ENCODE data around the gene EBF3.

The EBF3 gene

GRCh38 chr10:129850790-129851189 is 113.3 kb downstream of the EBF3 start:
- no peak for DNase-seq

GRCh38 chr10:129850316-129850715 is 113.8 kb downstream of the EBF3 start:
- no peak for DNase-seq

- DNase-seq, result no peak
Measured at GRCh38 chr10:129849853-129850252, 114.2 kb downstream of the EBF3 start.

GRCh38 chr10:129849452-129849750 is 114.7 kb downstream of the EBF3 start:
- no peak for DNase-seq

GRCh38 chr10:129848696-129849451 is 115.2 kb downstream of the EBF3 start:
- no peak for DNase-seq

GRCh38 chr10:129847741-129848483 is 116.2 kb downstream of the EBF3 start:
- DNase-seq, result no peak

- no peak for DNase-seq
Measured at GRCh38 chr10:129846991-129847391, 117.1 kb downstream of the EBF3 start.

GRCh38 chr10:129845111-129845753 is 118.8 kb downstream of the EBF3 start:
- no peak for DNase-seq

GRCh38 chr10:129844216-129844766 is 119.8 kb downstream of the EBF3 start:
- DNase-seq, result no peak

- DNase-seq, result no peak
Measured at GRCh38 chr10:129843702-129844101, 120.4 kb downstream of the EBF3 start.

- DNase-seq, result no peak
Measured at GRCh38 chr10:129843131-129843541, 120.9 kb downstream of the EBF3 start.

- DNase-seq, result no peak
Measured at GRCh38 chr10:129842031-129842430, 122.0 kb downstream of the EBF3 start.

- no peak for DNase-seq
Measured at GRCh38 chr10:129841590-129841989, 122.5 kb downstream of the EBF3 start.

- no peak for DNase-seq
Measured at GRCh38 chr10:129841071-129841470, 123.0 kb downstream of the EBF3 start.

- DNase-seq, result no peak
Measured at GRCh38 chr10:129840196-129840590, 123.9 kb downstream of the EBF3 start.

- no peak for DNase-seq
Measured at GRCh38 chr10:129839285-129840195, 124.5 kb downstream of the EBF3 start.

- no peak for DNase-seq
Measured at GRCh38 chr10:129838794-129839193, 125.3 kb downstream of the EBF3 start.

- DNase-seq, result no peak
Measured at GRCh38 chr10:129837909-129838582, 126.0 kb downstream of the EBF3 start.

- DNase-seq, result no peak
Measured at GRCh38 chr10:129836253-129836652, 127.8 kb downstream of the EBF3 start.

- no peak for DNase-seq
Measured at GRCh38 chr10:129833994-129834739, 129.9 kb downstream of the EBF3 start.

- no peak for DNase-seq
Measured at GRCh38 chr10:129833468-129833950, 130.6 kb downstream of the EBF3 start.
